Stomach (tissue), 9 donors: ENCODE results near the gene VRK2. TPM values are rescaled to one million over a fixed set of nuclear protein-coding genes. Genes with fewer than 3 reads are reported as not detected.
"Not testable (repeated sequence)": the region's sequence is repeated elsewhere in the genome, so short reads cannot be mapped to it uniquely, and the experiment has no call there.

Experiments used
- DNase-seq, 2 donors: peaks; one replicate each; pipeline versions ENCODE4 v3.0.0 to v3.0.0-alpha.2; 2013 to 2019
- H3K27ac ChIP-seq, 5 donors: fragments of 200-600 bp in 4 of 5; sonication (generic) in 4 of 5; one replicate each; pipeline ENCODE4 v1.5.1; 2013 to 2019; ENCODE audit warnings: mild to moderate bottlenecking in 1 of 5, moderate library complexity in 1 of 5
- H3K27me3 ChIP-seq, 3 donors: fragments of 200-600 bp; sonication (generic); one replicate each; pipeline ENCODE4 v1.5.1; 2017 to 2019; ENCODE audit warnings: mixed run types in 1 of 3
- H3K36me3 ChIP-seq, 4 donors: fragments of 200-600 bp; sonication (generic); 1 replicate in 3 of 4; 2 replicates in 1 of 4; pipeline ENCODE4 v1.5.1; 2016 to 2019
- H3K4me1 ChIP-seq, 4 donors: fragments of 200-600 bp; sonication (generic); one replicate each; pipeline ENCODE4 v1.5.1; 2016 to 2019
- H3K4me3 ChIP-seq, 4 donors: fragments of 200-600 bp; sonication (generic) in 3 of 4; one replicate each; pipeline ENCODE4 v1.5.1; 2016 to 2019; ENCODE audit warnings: mild to moderate bottlenecking in 1 of 4
- H3K9me3 ChIP-seq, 4 donors: fragments of 200-600 bp; sonication (generic); one replicate each; pipeline ENCODE4 v1.5.1; 2016 to 2019
- EP300 ChIP-seq: sonication (generic); formaldehyde crosslinking; IDR thresholded peaks from one replicate; pipeline ENCODE4 v1.6.1; 2017; ENCODE audit warnings: antibody characterized with exemption
- POLR2A ChIP-seq, 4 donors: fragments of 450-650 bp; IDR thresholded peaks; one replicate each; pipeline ENCODE4 v1.6.1; 2016; ENCODE audit warnings: antibody characterized with exemption in 4 of 4, control low read depth in 2 of 4, mild to moderate bottlenecking in 1 of 4, moderate library complexity in 1 of 4
- POLR2AphosphoS5 ChIP-seq, 3 donors: sonication (generic); formaldehyde crosslinking; IDR thresholded peaks; one replicate each; pipeline ENCODE4 v1.6.1; 2016; ENCODE audit warnings: antibody characterized with exemption in 3 of 3
- WGBS, 5 donors: extraction: QIAGEN DNeasy Blood & Tissue Kit in 3 of 5; methylation state at CpG; one replicate each; pipeline versions ENCODE4 v1.1.5 to v1.1.7; 2013 to 2018; 5-methylcytosine and 5-hydroxymethylcytosine counted together
- intact Hi-C: fragments of 100-400 bp; cut with DNase I; formaldehyde crosslinking; loops from one replicate; pipeline ENCODE4 v1.15.1; 2023; ENCODE audit warnings: low total_unique reads
- polyA plus RNA-seq, 3 donors: library from polyadenylated mRNA; stranded (reverse); fragments of 200-250 nt; gene quantifications; one replicate each; pipeline ENCODE4 v1.2.3, GENCODE V29; 2013
- total RNA-seq, 5 donors: library from RNA; depleted of rRNA; stranded (reverse); fragments of >200 nt; gene quantifications; one replicate each; pipeline versions ENCODE4 v1.1.0 to v1.2.3, GENCODE V29; 2014 to 2016
- TF ChIP-seq, protein P1 (sequence below), 7 experiments: fragments of 450-650 bp in 4 of 7; fragments of 200-600 bp in 3 of 7; sonication (generic) in 3 of 7; IDR thresholded peaks; one replicate each; pipeline ENCODE4 v1.5.1; 2016 to 2019; ENCODE audit warnings: antibody characterized with exemption in 7 of 7, control low read depth in 2 of 7, mild to moderate bottlenecking in 1 of 7
- donor health status: healthy with polysubstance abuse.
- donor health status: Bipolar disorder and iron deficiency.
- donor health status: healthy.

The VRK2 gene
- total and polyA plus RNA-seq, 8 donors: 10.0 to 29.9 (median 14.4) TPM

- H3K4me3 ChIP-seq: no peak overlapping the region
- no peaks in the 10 kb centered on the region for H3K4me1 ChIP-seq
- DNase-seq: peak in 1 of 2 donors; percentile 30
- no peak for TF ChIP-seq EP300
- TF ChIP-seq, protein P1, sequence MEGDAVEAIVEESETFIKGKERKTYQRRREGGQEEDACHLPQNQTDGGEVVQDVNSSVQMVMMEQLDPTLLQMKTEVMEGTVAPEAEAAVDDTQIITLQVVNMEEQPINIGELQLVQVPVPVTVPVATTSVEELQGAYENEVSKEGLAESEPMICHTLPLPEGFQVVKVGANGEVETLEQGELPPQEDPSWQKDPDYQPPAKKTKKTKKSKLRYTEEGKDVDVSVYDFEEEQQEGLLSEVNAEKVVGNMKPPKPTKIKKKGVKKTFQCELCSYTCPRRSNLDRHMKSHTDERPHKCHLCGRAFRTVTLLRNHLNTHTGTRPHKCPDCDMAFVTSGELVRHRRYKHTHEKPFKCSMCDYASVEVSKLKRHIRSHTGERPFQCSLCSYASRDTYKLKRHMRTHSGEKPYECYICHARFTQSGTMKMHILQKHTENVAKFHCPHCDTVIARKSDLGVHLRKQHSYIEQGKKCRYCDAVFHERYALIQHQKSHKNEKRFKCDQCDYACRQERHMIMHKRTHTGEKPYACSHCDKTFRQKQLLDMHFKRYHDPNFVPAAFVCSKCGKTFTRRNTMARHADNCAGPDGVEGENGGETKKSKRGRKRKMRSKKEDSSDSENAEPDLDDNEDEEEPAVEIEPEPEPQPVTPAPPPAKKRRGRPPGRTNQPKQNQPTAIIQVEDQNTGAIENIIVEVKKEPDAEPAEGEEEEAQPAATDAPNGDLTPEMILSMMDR (IDR thresholded peaks at IDR 0.05): no peak
- TF ChIP-seq POLR2AphosphoS5 (IDR thresholded peaks at IDR 0.05): no peak
- no peak for TF ChIP-seq POLR2A (IDR thresholded peaks at IDR 0.05)
- H3K27me3 ChIP-seq: no peaks in the 10 kb centered on the region
- H3K27ac ChIP-seq: no peak overlapping the region
- H3K36me3 ChIP-seq: peaks cover 0 to 20% (median 15%) of the 10 kb centered on the region in 4 donors
- WGBS, 5 donors: 94 to 100% (median 97%) methylated on average over 1 of the region's 1 CpG
- H3K9me3 ChIP-seq: no peaks in the 10 kb centered on the region
- intact Hi-C loops: no loop called here
Observed at GRCh38 chr2:58137856-58138255, 91.2 kb downstream of the VRK2 start.

DNA sequence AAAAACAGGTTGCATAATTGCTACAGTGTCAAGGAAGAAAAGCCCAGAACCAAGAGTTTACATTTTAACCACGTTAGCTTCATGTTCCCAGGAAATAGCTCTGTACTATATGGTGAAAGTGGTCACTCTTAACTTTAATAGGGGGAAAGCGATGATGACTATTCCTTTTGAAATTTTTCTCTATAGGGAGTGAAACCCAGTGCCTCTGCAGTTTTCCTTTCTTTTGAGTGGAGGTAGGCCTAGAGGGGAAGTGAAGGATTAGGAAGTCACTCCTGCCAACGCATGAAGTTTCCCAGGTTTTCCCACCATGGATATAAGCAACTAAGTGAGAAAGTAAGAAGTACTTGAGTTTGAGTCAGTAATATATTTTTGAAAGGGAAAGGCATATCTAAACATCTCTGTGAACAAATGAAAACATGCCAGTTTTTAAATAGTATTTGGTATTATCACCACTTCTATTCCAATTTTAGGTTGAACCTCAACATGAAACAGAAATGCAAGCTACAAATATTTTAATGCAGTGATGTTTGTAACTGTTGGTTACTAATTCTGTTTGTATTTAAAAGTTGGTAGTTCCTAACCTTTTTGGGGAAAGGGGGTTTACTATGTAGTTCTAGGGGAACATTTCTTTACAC lies 91.9 kb downstream of the VRK2 start:
- H3K36me3 ChIP-seq: peaks cover under 1 to 24% (median 17%) of the 10 kb centered on the region in 4 donors
- 74 to 93% (median 86%) methylated on average over 3 of the region's 3 CpGs for WGBS, 5 donors
- intact Hi-C loops: no loop called here
- H3K4me1 ChIP-seq: no peaks in the 10 kb centered on the region
- H3K27me3 ChIP-seq: no peaks in the 10 kb centered on the region
- TF ChIP-seq POLR2AphosphoS5 (IDR thresholded peaks at IDR 0.05) (no peak), POLR2A (IDR thresholded peaks at IDR 0.05) (no peak), EP300 (no peak)
- TF ChIP-seq, protein P1 (IDR thresholded peaks at IDR 0.05): no peak
- no peak for DNase-seq
- no peak overlapping the region for H3K4me3 ChIP-seq
- no peaks in the 10 kb centered on the region for H3K9me3 ChIP-seq
- no peak overlapping the region for H3K27ac ChIP-seq

DNA sequence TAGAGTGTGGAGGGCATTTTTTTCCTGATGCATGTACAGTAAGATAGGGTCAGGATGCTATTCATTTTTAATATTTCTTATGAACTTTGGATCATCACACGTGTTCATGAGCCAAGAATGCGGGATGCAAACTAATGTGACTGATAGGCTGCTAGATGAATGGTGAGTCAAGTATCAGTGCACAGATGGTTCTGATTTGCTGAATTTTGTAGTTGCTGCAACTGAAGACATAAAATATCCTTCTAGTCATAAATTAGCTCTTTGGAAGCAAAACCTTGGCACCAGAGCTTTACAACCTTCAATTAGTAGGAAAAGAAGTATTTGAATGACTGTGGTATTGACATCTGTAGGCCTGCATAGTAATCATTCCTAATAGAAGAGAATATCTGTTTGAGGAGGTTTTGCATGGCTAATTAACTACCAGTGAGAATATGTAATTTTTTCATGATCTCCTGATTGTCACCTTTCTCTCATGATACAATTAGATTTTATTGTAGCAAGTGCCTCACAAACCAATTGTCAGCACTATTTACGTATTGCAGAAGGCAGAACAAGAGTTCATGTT lies 94.0 kb downstream of the VRK2 start:
- Histone ChIP-seq H3K27ac (no peak overlapping the region), H3K36me3 (peaks cover 3 to 31% (median 17%) of the 10 kb centered on the region in 4 donors), H3K27me3 (no peaks in the 10 kb centered on the region), H3K4me1 (no peaks in the 10 kb centered on the region), H3K4me3 (no peak overlapping the region), H3K9me3 (no peaks in the 10 kb centered on the region)
- WGBS, 5 donors: 89 to 95% (median 95%) methylated on average over 3 of the region's 3 CpGs
- intact Hi-C loops: no loop called here
- no peak for TF ChIP-seq EP300
- no peak for TF ChIP-seq POLR2AphosphoS5 (IDR thresholded peaks at IDR 0.05)
- no peak for TF ChIP-seq POLR2A (IDR thresholded peaks at IDR 0.05)
- TF ChIP-seq, protein P1 (IDR thresholded peaks at IDR 0.05): no peak
- peak in 1 of 2 donors; percentile 3 for DNase-seq

DNA sequence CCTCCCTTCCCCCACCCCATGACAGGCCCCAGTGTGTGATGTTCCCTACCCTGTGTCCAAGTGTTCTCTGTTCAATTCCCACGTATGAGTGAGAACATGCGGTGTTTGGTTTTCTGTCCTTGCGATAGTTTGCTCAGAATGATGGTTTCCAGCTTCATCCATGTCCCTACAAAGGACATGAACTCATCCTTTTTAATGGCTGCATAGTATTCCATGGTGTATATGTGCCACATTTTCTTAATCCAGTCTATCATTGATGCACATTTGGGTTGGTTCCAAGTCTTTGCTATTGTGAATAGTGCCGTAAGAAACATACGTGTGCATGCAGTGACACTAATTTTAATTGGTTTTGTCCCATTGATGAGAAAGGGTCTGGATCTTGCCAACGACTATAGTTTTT lies 99.2 kb downstream of the VRK2 start:
- H3K4me3 ChIP-seq, H3K4me1 ChIP-seq, H3K27ac ChIP-seq, H3K9me3 ChIP-seq, H3K27me3 ChIP-seq, DNase-seq, intact Hi-C loops: not testable (repeated sequence)
- 94 to 99% (median 97%) methylated on average over 6 of the region's 6 CpGs for WGBS, 5 donors
- H3K36me3 ChIP-seq: peaks cover 3 to 33% (median 15%) of the 10 kb centered on the region in 4 donors

- Histone ChIP-seq H3K27ac (no peak overlapping the region), H3K36me3 (peaks cover 3 to 31% (median 12%) of the 10 kb centered on the region in 4 donors), H3K9me3 (no peaks in the 10 kb centered on the region), H3K4me1 (no peaks in the 10 kb centered on the region), H3K27me3 (no peaks in the 10 kb centered on the region), H3K4me3 (no peak overlapping the region)
- TF ChIP-seq, protein P1 (IDR thresholded peaks at IDR 0.05): no peak
- no peak for TF ChIP-seq POLR2AphosphoS5 (IDR thresholded peaks at IDR 0.05)
- TF ChIP-seq EP300: no peak
- TF ChIP-seq POLR2A (IDR thresholded peaks at IDR 0.05): no peak
- WGBS, 5 donors: 81 to 89% (median 85%) methylated on average over 1 of the region's 1 CpG
- DNase-seq: no peak
- intact Hi-C loops: no loop called here
Observed at GRCh38 chr2:58146707-58147106, 100.1 kb downstream of the VRK2 start.
